HG02852 (cell line): ENCODE results near the gene WDR88.
"Not testable (repeated sequence)": the region's sequence is repeated elsewhere in the genome, so short reads cannot be mapped to it uniquely, and the experiment has no call there.

Experiments used
- ATAC-seq: cut with Tn5 transposase; IDR thresholded peaks from one replicate; pipeline ENCODE4 v1.9.1; 2021; ENCODE audit warnings: mild to moderate bottlenecking, moderate library complexity; ENCODE audit not compliant: unreplicated experiment

Gene WDR88

DNA sequence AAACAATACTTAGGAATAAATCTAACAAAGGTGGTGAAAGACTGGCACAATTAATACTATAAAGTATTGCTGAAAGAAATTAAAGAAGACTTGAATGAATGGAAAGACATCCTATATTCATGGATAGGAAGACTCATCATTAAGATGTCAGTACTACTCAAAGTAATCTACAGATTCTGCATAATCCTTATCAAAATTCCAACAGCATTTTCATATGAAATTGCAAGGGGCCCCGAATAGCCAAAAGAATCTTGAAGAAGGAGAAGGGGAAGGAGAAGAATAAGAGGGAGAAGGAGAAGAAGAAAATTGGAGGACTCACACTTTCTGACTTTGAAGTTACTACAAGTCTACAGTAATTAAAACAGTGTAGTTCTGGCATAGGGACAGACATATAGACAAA lies 36.6 kb downstream of the WDR88 start:
- ATAC-seq = no peak

DNA sequence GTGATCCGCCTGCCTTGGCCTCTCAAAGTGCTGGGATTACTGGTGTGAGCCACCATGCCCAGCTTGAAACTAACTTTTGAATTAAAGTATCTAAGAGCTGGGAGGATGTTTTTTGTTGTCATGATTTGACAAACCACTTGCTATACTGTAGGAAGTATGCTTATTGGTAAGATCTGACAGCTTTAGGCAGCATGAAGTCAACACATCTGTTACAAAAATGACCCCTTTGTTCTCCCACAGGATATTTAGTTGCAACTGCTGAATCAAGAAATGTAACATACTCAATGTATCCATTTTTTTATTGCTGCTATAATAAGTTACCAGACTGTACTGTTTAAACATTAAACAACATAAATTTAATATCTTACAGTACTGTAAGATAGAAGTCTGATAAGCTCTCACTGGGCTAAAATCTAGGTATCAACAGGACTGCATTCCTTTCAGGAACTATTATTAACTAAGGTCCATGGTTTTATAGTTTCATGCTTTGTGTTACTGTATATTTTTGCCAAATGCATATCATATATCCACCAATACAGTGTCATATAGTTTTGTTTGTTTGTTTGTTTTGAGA lies 39.4 kb downstream of the WDR88 start:
- ATAC-seq = no peak

GRCh38 chr19:33171916-33172359 lies 40.0 kb downstream of the WDR88 start:
- ATAC-seq = no peak

DNA sequence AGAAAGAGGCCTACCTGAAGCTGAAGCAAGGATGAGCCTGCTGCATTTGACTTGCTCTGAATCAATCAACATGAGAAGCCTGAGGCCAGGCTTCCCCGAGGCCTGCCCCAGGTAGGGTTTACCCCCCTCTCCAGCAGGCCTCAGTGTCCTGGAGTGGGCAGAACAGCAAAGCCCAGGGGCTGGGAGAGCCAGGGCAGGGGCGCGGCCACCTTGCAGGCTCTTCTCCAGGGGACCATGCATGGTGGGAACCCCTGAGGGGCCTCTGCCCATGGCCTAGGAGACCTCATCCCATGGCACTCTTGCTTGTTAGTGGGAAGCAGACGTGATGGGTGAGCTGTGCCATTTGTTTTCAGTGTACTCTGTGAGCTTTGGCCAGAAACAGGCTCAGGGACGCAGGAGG lies 42.3 kb downstream of the WDR88 start:
- no peak for ATAC-seq

DNA sequence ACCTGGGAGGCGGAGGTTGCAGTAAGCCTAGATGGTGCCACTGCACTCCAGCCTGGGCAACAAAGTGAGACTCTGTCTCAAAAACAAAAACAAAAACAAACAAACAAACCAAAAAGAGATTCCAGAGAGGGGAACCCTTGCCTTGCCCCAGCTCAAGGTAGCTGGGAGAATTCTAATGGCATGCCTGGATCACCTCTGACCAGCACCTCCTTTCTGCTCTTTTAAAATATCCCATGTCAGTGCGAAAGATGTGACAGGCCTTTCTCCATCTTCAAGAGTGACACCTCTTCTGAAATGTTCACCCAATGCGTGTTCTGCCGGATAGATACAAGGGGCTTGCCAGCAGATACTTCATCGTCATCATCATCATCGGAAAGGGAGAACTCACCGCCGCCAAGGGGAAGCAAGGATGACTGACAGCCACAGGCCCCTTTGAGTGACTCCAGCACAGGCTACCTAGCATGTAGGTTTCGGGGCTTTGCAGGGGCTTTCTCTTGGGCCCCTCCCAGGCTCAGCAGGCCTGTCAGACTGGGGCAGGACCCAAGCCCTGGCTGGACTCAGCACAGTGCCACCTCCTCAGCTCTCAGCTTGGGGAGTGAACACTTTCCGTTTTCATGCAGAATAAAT lies 43.4 kb downstream of the WDR88 start:
- no peak for ATAC-seq

DNA sequence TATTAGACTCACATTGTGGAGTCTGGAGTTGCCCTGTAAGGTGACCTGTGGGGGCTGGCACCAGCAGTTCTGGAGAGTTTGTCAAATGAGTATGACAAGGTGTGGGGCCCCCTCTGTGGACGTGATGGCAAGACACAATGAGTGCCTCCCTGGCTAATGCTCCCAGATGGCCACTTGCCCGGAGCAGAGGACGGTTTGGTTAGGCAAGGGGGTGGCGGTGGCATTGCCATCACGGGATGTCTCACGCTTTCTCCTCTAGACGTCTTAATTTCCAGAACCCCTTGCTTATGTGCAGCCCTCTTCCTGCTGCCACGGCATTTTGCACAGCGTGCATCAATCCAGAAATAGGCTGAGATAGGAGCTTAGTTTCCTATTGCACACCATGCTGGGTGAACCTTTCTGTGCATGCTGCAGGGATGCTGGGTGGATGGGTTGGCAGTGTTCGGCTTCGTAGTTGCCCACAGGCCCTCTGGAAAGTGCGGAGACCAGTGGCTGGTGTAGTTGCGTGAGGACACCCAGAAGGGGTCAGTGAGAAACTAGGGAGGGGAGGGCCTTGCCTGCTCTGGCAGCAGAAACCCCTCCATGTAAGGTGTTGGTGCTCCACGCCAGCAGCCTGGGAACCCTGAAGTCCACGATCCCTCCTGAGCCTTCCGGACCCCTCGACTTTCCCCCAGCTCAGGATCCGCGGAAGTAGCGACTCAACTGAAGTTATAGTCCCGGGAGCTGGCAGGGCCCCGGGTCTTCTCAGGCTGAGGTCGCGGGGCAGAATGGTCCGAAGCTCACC lies 44.2 kb downstream of the WDR88 start:
- no peak for ATAC-seq

- ATAC-seq = peak; percentile 85
Measured at GRCh38 chr19:33176670-33177416, 44.9 kb downstream of the WDR88 start.

GRCh38 chr19:33177417-33177979 lies 45.6 kb downstream of the WDR88 start:
- peak; percentile 22 for ATAC-seq

DNA sequence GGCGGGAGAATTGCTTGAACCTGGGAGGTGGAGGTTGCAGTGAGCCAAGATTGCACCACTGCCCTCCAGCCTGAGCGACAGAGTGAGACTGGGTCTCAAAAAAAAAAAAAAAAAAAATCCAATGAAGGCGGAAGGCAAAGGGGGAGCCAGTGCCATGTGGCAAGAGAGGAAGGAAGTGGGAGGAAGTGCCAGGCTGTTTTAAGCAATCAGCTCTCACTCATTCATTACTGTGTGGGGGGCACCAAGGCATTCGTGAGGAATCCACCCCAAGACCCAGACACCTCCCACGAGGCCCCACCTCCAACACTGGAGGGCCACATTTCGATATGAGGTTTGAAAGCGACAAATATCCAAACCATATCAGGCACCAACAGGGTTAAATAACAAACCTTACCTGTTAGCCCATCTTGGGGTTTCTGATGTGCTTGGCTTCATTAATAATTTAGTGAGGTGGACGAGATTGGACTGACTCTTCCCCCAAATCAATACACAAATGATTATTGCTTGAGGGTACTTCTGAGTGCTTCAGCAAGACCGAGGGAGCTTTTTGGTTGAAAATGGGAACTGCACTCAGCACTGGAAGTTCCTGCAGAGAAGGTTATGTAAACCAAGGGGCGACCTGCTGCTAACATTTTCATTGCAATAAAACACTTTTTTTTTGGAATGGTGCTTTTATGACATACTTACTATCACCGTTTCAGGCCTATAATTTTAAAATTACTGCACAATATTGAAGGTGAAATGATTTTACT lies 54.7 kb downstream of the WDR88 start:
- no peak for ATAC-seq

DNA sequence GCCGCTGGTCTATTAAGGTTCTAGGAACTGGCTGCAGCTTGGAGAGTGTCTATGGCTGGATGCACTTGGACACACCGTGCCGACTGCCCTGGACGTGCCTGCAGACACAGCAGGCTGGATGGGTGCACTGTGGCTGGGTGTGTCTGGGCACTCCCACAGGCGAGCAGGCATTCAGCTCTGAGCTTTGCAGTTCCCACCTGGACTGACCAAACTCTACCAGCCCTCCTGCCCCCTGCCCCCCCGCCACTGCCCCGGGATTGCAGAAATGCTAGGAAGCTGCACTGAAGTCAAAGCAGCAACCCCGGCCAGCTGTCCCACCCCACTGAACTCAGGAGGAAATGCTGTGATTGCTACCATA lies 55.2 kb downstream of the WDR88 start:
- no peak for ATAC-seq

DNA sequence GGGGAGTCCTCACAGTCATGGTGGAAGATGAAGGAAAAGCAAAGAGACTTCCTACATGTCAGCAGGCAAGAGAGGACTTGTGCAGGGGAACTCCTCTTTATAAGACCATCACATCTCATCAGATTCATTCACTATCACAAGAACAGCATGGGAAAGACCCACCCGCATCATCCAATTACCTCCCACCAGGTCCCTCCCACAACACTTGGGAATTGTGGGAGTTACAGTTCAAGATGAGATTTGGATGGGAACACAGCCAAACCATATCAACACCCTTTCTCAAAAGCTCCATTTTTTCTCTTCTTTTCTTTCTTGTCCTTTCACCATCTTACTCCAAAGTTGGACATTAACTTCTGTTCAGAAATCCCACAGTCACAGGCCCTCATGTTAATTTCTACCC lies 57.5 kb downstream of the WDR88 start:
- no peak for ATAC-seq

GRCh38 chr19:33191092-33191491 lies 59.2 kb downstream of the WDR88 start:
- not testable (repeated sequence) for ATAC-seq

DNA sequence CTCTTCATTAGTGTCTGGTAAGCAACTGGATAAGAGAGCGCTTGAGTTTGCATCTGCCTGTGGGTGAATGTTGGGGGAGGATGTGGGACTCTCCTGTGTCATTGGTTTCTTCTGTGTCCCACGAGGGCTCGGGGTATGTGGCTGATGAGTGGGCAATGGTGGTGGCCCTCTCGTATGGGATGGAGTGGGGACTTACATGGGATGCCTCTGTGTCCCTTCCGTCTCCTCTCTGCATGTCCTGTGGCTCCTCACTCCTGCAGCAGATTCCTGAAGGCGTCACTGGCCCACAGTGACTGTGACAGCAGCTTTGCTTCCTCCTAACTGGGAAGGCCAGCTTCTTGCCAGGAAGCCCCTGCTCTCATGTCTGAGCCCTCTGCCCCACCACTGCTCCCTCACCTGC lies 59.6 kb downstream of the WDR88 start:
- no peak for ATAC-seq

DNA sequence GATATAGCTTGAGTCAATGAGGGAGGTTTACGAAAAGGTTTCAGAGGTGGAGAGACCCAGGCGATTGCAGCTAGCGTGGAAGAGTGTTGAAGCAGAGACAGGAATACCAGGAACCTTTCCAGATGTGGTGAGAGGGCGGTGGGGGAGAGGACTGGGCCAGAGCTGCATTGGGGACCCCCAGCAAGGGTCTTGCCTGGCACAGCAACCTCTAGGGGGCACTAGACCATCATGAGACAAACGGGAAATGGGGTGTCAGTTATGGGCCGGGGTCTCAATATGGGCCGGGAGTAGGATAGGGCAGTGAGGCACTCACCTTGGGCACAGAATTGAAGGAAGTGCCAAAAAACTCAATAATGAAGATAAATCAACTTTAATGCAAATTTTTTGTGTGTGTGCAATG lies 60.1 kb downstream of the WDR88 start:
- no peak for ATAC-seq

DNA sequence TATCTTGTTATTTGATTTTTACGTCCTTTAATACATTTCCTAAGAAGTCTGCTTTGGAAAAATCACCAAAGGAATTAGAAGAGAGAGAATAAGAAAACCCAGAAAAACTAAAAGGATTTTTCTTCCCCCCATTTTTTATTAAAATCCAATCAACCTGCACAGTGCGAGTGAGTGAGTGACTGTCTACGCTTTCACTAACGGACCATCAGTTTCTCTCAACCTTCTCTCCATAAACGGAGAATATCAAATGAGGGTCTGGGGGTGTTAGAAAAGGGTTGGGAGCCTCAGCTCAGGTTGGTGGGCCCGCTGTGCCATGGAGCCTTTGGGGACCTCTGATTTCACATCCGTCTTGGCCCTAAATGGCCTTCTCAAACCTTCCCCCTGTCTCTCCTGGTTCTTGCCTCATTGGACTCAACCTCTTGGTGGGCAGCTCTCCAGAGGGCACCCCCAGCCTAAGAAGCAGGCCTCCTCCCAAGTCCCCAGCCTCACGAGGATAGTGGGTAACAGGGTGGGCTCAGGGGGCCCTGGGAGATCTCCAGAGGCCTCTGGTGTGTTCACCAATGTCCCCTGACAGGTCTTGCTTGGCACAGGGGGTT lies 61.5 kb downstream of the WDR88 start:
- no peak for ATAC-seq

- no peak for ATAC-seq
Measured at GRCh38 chr19:33193865-33194362, 62.0 kb downstream of the WDR88 start, which contains the start of gene LRP3. Gene LRP3, plus strand, starts transcription at chr19:33194330. Its CDS starts 456 bp downstream, at chr19:33194786.

- no peak for ATAC-seq
Measured at GRCh38 chr19:33194532-33194885, 62.6 kb downstream of the WDR88 start.

DNA sequence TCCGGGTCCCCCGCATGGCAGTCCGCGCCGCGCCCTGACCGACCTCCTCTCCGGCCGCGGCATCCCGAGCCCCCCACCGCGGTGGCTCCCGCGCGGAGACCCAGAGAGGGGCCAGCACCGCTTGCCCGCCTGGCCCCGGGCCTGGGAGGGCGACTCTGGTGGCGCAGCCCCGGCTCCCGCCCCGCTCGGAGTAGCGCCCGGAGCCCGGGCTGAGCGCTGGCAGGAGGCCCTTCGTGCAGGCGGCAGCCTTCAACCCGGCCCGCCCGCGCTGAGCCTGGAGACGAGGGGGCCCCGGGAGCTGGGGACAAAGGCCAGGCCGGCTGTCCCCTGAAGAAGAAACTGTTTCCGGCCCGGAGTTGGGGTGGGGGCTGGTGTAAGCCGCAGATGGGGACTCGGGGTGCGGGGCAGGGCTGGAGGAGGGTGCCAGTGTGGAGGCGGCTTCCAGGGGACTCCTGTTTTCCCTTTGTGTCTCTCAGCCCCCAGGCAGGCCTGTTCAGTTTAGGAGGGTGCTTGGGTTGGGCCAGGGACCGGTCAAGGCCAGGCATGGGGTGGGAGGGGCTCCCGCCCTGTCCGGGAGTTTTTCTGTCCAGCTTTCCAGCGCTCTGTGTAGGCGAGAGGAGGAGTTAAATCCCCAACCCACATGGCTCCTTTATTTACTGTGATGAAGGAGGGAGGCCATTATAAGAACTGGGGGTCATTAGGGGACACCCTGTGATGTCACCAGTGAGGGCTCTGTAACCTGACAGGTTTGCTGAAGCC lies 63.2 kb downstream of the WDR88 start:
- ATAC-seq = no peak

GRCh38 chr19:33195645-33196347 lies 63.9 kb downstream of the WDR88 start:
- ATAC-seq = no peak
